H1 (cell line): ENCODE data around the gene RRAGC. TPM values are rescaled to one million over a fixed set of nuclear protein-coding genes. Genes with fewer than 3 reads are reported as not detected.

ENCODE experiments used
- CTCF ChIA-PET: fragments of 300-600 bp; sonication (Branson Sonifier 250); formaldehyde crosslinking; loops from one replicate; lab custom pipeline; 2021; ENCODE audit not compliant: partially characterized antibody; lab: Charles Lee
- POLR2A ChIA-PET: fragments of 300-600 bp; sonication (Branson Sonifier 250); formaldehyde crosslinking; loops from one replicate; lab custom pipeline; 2021; ENCODE audit warnings: inconsistent platforms; ENCODE audit not compliant: partially characterized antibody; lab: Charles Lee
- DNase-seq, 2 experiments: peaks; one replicate each; pipeline versions ENCODE4 v3.0.0 to v3.0.0-alpha.2; 2010 to 2022; ENCODE audit warnings: low spot score in 2 of 2, low read depth in 1 of 2, mixed read lengths in 1 of 2
- FAIRE-seq: peaks from 2 replicates; lab custom pipeline; 2011; peaks lifted over from hg19 to GRCh38; lab: Jason Lieb, UNC
- H2AFZ ChIP-seq: 2 replicates; pipeline ENCODE4 v1.8.1; 2012; ENCODE audit warnings: low read length, inconsistent platforms
- H2AK5ac ChIP-seq: 2 replicates; pipeline ENCODE4 v1.6.1; 2013; ENCODE audit warnings: low read depth, low read length
- H2BK120ac ChIP-seq: replicated peaks from 2 replicates; pipeline ENCODE3; 2013; ENCODE audit warnings: low read depth, low read length, inconsistent platforms
- H2BK12ac ChIP-seq: 2 replicates; pipeline ENCODE4 v1.6.1; 2013; ENCODE audit warnings: low read depth, low read length
- H2BK15ac ChIP-seq: 2 replicates; pipeline ENCODE4 v1.6.1; 2013; ENCODE audit warnings: low read length
- H2BK20ac ChIP-seq: 2 replicates; pipeline ENCODE4 v1.6.1; 2013; ENCODE audit warnings: low read length
- H2BK5ac ChIP-seq: 2 replicates; pipeline ENCODE4 v1.6.1; 2013; ENCODE audit warnings: low read depth, low read length
- H3K14ac ChIP-seq: 2 replicates; pipeline ENCODE4 v1.6.1; 2013; ENCODE audit warnings: inconsistent platforms; ENCODE audit not compliant: insufficient read length
- H3K18ac ChIP-seq: 2 replicates; pipeline ENCODE4 v1.6.1; 2013; ENCODE audit warnings: low read length; ENCODE audit errors: extremely low read depth
- H3K23ac ChIP-seq: 2 replicates; pipeline ENCODE4 v1.6.1; 2013; ENCODE audit warnings: inconsistent platforms; ENCODE audit not compliant: insufficient read length
- H3K23me2 ChIP-seq: 2 replicates; pipeline ENCODE4 v1.6.1; 2013; ENCODE audit warnings: low read depth, low read length
- H3K27ac ChIP-seq: 2 replicates; pipeline ENCODE4 v1.6.1; 2011; ENCODE audit warnings: low read depth, low read length, inconsistent platforms
- H3K27me3 ChIP-seq, 4 experiments: replicated peaks in 1 of 4; 1 replicate in 1 of 4; 2 replicates in 3 of 4; pipeline versions ENCODE4 v1.6.1 to v1.8.1; 2011 to 2013; ENCODE audit warnings: low read length in 3 of 4, mild to moderate bottlenecking in 3 of 4, inconsistent platforms in 2 of 4, mixed read lengths in 2 of 4, moderate library complexity in 1 of 4; ENCODE audit not compliant: control insufficient read depth in 3 of 4, insufficient read depth in 3 of 4; ENCODE audit errors: extremely low read depth in 1 of 4
- H3K36me3 ChIP-seq, 4 experiments: 2 replicates each; pipeline versions ENCODE4 v1.6.1 to v1.8.1; 2011 to 2013; ENCODE audit warnings: mild to moderate bottlenecking in 4 of 4, low read length in 3 of 4, moderate library complexity in 2 of 4, control low read depth in 1 of 4, inconsistent platforms in 1 of 4; ENCODE audit not compliant: insufficient read depth in 4 of 4, control insufficient read depth in 2 of 4
- H3K4ac ChIP-seq: replicated peaks from 2 replicates; pipeline ENCODE3; 2013; ENCODE audit warnings: low read length, low read depth, mixed read lengths, inconsistent platforms; ENCODE audit not compliant: insufficient read length
- H3K4me1 ChIP-seq, 4 experiments: replicated peaks in 1 of 4; 1 replicate in 1 of 4; 2 replicates in 3 of 4; pipeline versions ENCODE4 v1.6.1 to v1.8.1; 2011 to 2013; ENCODE audit warnings: low read length in 3 of 4, inconsistent platforms in 2 of 4, mixed read lengths in 1 of 4; ENCODE audit not compliant: insufficient read depth in 4 of 4, control insufficient read depth in 3 of 4
- H3K4me2 ChIP-seq, 2 experiments: 2 replicates each; pipeline versions ENCODE4 v1.6.1 to v1.8.1; 2011 to 2013; ENCODE audit warnings: low read depth in 2 of 2, low read length in 2 of 2, control low read depth in 1 of 2, inconsistent platforms in 1 of 2, mild to moderate bottlenecking in 1 of 2; ENCODE audit not compliant: insufficient read depth in 1 of 2
- H3K4me3 ChIP-seq, 4 experiments: fragments of 200-600, 300-600 bp in 1 of 4; sonication (generic), shearing (Covaris generic), sonication (Bioruptor Twin) in 1 of 4; 2 replicates each; pipeline versions ENCODE4 v1.5.1 to v1.8.1; 2011 to 2016; ENCODE audit warnings: low read length in 4 of 4, low read depth in 3 of 4, control low read depth in 2 of 4, inconsistent platforms in 2 of 4, mild to moderate bottlenecking in 2 of 4, mixed read lengths in 1 of 4, moderate library complexity in 1 of 4; ENCODE audit not compliant: insufficient read depth in 2 of 4; ENCODE audit errors: extremely low read depth in 1 of 4
- H3K56ac ChIP-seq: replicated peaks from 2 replicates; pipeline ENCODE3; 2013; ENCODE audit warnings: low read depth, mild to moderate bottlenecking, mixed read lengths, low read length, inconsistent platforms; ENCODE audit not compliant: insufficient read length
- H3K79me1 ChIP-seq: 2 replicates; pipeline ENCODE4 v1.6.1; 2013; ENCODE audit warnings: low read depth, low read length, control low read depth
- H3K79me2 ChIP-seq, 2 experiments: 2 replicates each; pipeline versions ENCODE4 v1.6.1 to v1.8.1; 2012 to 2013; ENCODE audit warnings: low read length in 2 of 2, mild to moderate bottlenecking in 2 of 2, inconsistent platforms in 1 of 2; ENCODE audit not compliant: insufficient read depth in 2 of 2, control insufficient read depth in 1 of 2
- H3K9ac ChIP-seq, 4 experiments: replicated peaks in 1 of 4; 1 replicate in 1 of 4; 2 replicates in 3 of 4; pipeline versions ENCODE4 v1.6.1 to v1.8.1; 2011 to 2013; ENCODE audit warnings: low read depth in 3 of 4, low read length in 3 of 4, control low read depth in 2 of 4, mild to moderate bottlenecking in 2 of 4, moderate library complexity in 2 of 4, inconsistent platforms in 1 of 4; ENCODE audit errors: extremely low read depth in 1 of 4
- H3K9me3 ChIP-seq, 2 experiments: 2 replicates each; pipeline versions ENCODE4 v1.6.1 to v1.8.1; 2012 to 2013; ENCODE audit warnings: mild to moderate bottlenecking in 2 of 2, moderate library complexity in 2 of 2, control low read depth in 1 of 2, inconsistent platforms in 1 of 2, low read depth in 1 of 2, low read length in 1 of 2, mixed read lengths in 1 of 2; ENCODE audit not compliant: insufficient read depth in 2 of 2
- H4K20me1 ChIP-seq, 2 experiments: replicated peaks in 1 of 2; 2 replicates each; pipeline versions ENCODE3 to v1.8.1; 2011 to 2013; ENCODE audit warnings: inconsistent platforms in 2 of 2, low read length in 2 of 2, mild to moderate bottlenecking in 1 of 2; ENCODE audit not compliant: insufficient read depth in 2 of 2, control insufficient read depth in 1 of 2
- H4K5ac ChIP-seq: 2 replicates; pipeline ENCODE4 v1.6.1; 2013; ENCODE audit warnings: low read length, low read depth, mixed read lengths, inconsistent platforms; ENCODE audit not compliant: insufficient read length
- H4K8ac ChIP-seq: 2 replicates; pipeline ENCODE4 v1.8.0; 2013; ENCODE audit warnings: mild to moderate bottlenecking, moderate library complexity, low read length, inconsistent platforms; ENCODE audit not compliant: insufficient read depth; ENCODE audit errors: extremely low read depth
- H4K91ac ChIP-seq: replicated peaks from 2 replicates; pipeline ENCODE3; 2013; ENCODE audit warnings: low read length, mixed read lengths, inconsistent platforms; ENCODE audit not compliant: insufficient read length
- GTF2F1 ChIP-seq: IDR thresholded peaks from 2 replicates; pipeline ENCODE4 v1.6.1; 2012; ENCODE audit warnings: low read depth, low read length, improper control_type of control experiment, borderline replicate concordance
- HDAC2 ChIP-seq, 2 experiments: fragments of 300-600 bp in 1 of 2; sonication (generic) in 1 of 2; IDR thresholded peaks; 2 replicates each; pipeline ENCODE4 v1.6.1; 2011 to 2012; ENCODE audit warnings: low read depth in 2 of 2, low read length in 2 of 2, mild to moderate bottlenecking in 2 of 2, moderate library complexity in 2 of 2, borderline replicate concordance in 1 of 2, inconsistent platforms in 1 of 2
- NRF1 ChIP-seq: IDR thresholded peaks from 2 replicates; pipeline ENCODE4 v1.6.1; 2011; ENCODE audit warnings: mild to moderate bottlenecking, low read depth, low read length, improper control_type of control experiment
- RBBP5 ChIP-seq: IDR thresholded peaks from 2 replicates; pipeline ENCODE4 v1.7.1; 2012; ENCODE audit warnings: low read depth, mild to moderate bottlenecking, inconsistent platforms, low read length, moderate library complexity, borderline replicate concordance
- polyA plus RNA-seq, 7 experiments: library from polyadenylated mRNA; depleted of rRNA in 3 of 7; stranded (reverse) in 5 of 7; unstranded in 2 of 7; fragments of >200 nt in 5 of 7; fragments of 200-250 nt in 2 of 7; gene quantifications; 1 replicate in 5 of 7; 2 replicates in 1 of 7; 4 replicates in 1 of 7; pipeline versions ENCODE4 v1.2.1 to v1.2.3, GENCODE V29; 2011 to 2013; ENCODE audit warnings: missing spikeins in 2 of 7, mixed read lengths in 2 of 7
- total RNA-seq: library from RNA; stranded (reverse); fragmentation: NEBNext Ultra II Directional; extraction: Animal tissue kit (Norgen Biotek cat#: 25700); gene quantifications from 2 replicates; pipeline ENCODE4 v1.2.1, GENCODE V29; 2021

The RRAGC gene
- total and polyA plus RNA-seq, 2 of the 8 experiments (the other 6 are each of a cell fraction or from before 2014, with no cell fraction given), result 12.0 to 16.5 TPM

DNA sequence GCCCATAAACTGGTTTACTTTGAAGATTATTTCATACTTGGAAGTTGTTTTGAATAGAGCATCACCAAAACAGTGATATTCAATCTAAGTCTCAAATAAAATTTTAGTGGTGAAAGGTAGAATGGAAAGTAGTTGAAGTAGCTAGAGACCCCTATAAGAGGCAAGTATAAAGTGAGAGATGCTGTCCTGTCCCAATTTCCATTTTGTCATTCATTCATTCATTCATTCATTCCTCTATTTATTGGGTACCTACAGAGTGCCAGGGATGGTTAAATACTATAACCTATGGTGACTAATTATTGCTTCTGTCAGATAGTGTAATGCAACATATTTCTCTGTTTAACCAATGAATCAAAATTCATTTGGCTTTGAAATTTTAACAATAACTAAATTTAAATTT lies 32.7 kb downstream of the RRAGC start:
- no peaks in the 10 kb centered on the region for H3K79me2 ChIP-seq
- H2AK5ac ChIP-seq, result no peak overlapping the region
- H2BK12ac ChIP-seq, result no peak overlapping the region
- H4K20me1 ChIP-seq, result no peaks in the 10 kb centered on the region
- H3K4ac ChIP-seq, result no peak overlapping the region
- FAIRE-seq, result no peak
- no peak overlapping the region for H2BK120ac ChIP-seq
- ChIA-PET CTCF (interaction anchor here (0.9 to 4.0 kb wide), 6 partner anchors 8 to 241 kb away, joined by 4 to 17 read pairs (median 4); no protein-coding TSS in a partner anchor), POLR2A (interaction anchor here (0.6 to 1.0 kb wide), 3 partner anchors 8 to 816 kb away, joined by 3 to 4 read pairs (median 3); no protein-coding TSS in a partner anchor)
- no peaks in the 10 kb centered on the region for H3K4me1 ChIP-seq
- H3K18ac ChIP-seq, result no peak overlapping the region
- H3K9me3 ChIP-seq, result no peaks in the 10 kb centered on the region
- no peaks in the 10 kb centered on the region for H3K79me1 ChIP-seq
- H4K91ac ChIP-seq, result no peak overlapping the region
- H4K5ac ChIP-seq, result no peak overlapping the region
- no peak overlapping the region for H3K9ac ChIP-seq
- H2BK15ac ChIP-seq, result no peak overlapping the region
- TF ChIP-seq RBBP5 (no peak), NRF1 (no peak), GTF2F1 (no peak), HDAC2 (IDR thresholded peaks at IDR 0.05; ENCODE audit: borderline replicate concordance in 1 of 2, low read depth in 2 of 2, low read length in 2 of 2) (no peak)
- no peak overlapping the region for H2BK5ac ChIP-seq
- DNase-seq, result no peak
- no peak overlapping the region for H3K23ac ChIP-seq
- H3K14ac ChIP-seq, result no peak overlapping the region
- no peak overlapping the region for H2AFZ ChIP-seq
- H3K27ac ChIP-seq, result no peak overlapping the region
- H3K4me2 ChIP-seq, result no peak overlapping the region
- H3K36me3 ChIP-seq, result no peaks in the 10 kb centered on the region
- no peaks in the 10 kb centered on the region; a peak in 1 of 7 replicates for H3K27me3 ChIP-seq
- H3K4me3 ChIP-seq, result no peak overlapping the region
- no peak overlapping the region for H2BK20ac ChIP-seq
- no peaks in the 10 kb centered on the region for H3K23me2 ChIP-seq
- H4K8ac ChIP-seq, result no peak overlapping the region
- no peak overlapping the region for H3K56ac ChIP-seq
